NCI-H510A (cell line): Measurements from ENCODE around the gene ZNF280C.
A peak's percentile ranks its signal among the peaks of the same experiment; 100 is the strongest.
"Not testable (repeated sequence)": the region's sequence is repeated elsewhere in the genome, so short reads cannot be mapped to it uniquely, and the experiment has no call there.

Source experiments
- DNase-seq: peaks from one replicate; lab custom pipeline; 2025; lab: John Stamatoyannopoulos, UW

Gene ZNF280C, protein sequence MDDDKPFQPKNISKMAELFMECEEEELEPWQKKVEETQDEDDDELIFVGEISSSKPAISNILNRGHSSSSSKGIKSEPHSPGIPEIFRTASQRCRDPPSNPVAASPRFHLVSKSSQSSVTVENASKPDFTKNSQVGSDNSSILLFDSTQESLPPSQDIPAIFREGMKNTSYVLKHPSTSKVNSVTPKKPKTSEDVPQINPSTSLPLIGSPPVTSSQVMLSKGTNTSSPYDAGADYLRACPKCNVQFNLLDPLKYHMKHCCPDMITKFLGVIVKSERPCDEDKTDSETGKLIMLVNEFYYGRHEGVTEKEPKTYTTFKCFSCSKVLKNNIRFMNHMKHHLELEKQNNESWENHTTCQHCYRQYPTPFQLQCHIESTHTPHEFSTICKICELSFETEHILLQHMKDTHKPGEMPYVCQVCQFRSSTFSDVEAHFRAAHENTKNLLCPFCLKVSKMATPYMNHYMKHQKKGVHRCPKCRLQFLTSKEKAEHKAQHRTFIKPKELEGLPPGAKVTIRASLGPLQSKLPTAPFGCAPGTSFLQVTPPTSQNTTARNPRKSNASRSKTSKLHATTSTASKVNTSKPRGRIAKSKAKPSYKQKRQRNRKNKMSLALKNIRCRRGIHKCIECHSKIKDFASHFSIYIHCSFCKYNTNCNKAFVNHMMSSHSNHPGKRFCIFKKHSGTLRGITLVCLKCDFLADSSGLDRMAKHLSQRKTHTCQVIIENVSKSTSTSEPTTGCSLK

GRCh38 chrX:130268449-130269170, at the start of gene ZNF280C:
Gene ZNF280C, minus strand, starts transcription at chrX:130268899. Its CDS starts 8,450 bp downstream, at chrX:130260449.
- peak; percentile 84 for DNase-seq

- DNase-seq, result no peak
Observed at GRCh38 chrX:130304587-130305368, 36.1 kb upstream of the ZNF280C start.

DNA sequence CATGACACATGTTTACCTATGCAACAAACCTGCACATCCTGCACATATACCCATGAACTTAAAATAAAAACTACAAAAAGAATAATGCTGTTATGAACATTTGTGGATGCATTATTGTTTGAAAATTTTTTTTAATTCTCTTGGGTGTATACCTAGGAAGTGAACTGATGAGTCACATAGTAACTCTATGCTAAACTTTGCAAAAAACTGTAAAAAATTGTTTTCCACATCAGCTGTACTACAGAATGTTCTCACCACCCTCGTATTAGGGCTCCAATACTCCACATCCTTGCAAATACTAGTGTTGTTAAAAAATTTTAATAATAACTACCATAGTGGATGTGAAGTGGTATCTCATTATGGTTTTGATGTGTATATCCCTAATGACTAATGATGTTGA, 33.3 kb upstream of the ZNF280C start:
- no peak for DNase-seq

GRCh38 chrX:130301405-130301804, 32.7 kb upstream of the ZNF280C start:
- no peak for DNase-seq

DNA sequence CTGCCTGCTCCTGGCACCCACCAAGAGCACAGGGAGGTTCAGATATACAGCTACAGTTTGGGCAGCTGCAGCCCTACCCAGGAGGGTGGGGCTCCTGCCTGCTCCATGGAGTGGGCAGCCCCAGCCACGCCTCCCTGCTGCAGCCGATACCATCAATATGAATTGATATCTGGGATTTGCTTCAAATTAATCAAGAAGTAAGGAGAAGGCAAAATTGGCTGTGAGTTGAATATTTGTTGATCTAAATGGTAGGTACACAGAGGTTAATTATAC, 31.2 kb upstream of the ZNF280C start:
- DNase-seq, result no peak

DNA sequence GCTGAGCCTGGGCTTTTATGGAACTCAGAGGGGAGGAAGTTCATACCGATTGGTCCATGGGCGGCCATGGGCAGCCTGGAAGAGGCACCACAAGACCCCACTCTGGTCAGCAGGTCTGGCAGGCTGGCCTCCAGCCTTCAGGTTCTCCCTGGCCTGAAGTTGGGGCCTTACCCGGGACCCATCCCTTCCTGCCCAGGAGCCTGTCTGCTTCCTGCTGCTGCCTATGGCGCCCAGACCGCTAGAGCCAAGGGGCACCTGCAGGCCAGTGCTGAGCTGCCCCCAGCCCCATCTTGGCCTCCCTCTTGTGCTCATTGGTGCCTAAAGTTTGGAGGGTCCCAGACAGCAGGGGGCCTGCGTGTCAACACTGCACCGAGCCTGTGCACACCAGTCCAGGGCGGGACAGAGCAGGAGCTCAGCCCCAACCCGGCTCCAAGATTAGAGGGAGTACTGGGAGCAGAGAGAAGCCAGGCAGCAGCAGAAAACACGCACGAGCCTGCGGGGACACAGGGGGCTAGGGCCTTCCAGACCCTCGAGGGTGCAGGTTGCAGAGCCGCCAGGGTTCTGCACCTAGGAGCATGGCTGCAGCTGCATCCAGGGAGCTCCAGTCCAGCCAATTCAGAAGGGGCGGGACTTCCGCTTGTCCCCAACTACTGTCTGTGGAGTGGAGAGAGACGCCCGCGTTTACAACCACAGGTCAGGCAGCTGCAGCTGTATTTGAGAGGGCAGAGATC, 30.7 kb upstream of the ZNF280C start:
- DNase-seq, result peak; percentile 72

DNA sequence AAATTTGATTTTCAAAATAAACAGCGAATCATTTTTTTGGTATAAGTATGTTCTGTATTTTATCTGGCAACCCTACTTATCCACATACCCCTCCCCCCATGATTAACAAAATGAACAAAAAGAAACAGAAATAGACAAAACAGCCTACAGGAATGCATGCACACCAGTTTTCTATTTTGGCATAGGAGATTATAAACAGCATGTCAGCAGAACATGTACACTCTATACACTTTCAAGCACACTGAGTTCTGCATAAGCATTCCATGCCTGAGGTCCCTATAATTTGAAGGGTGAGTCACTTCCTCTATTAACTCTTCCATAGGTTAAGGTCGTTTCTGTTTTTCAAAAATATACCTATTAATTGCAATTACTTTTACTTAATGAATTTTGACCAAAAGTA, 28.0 kb upstream of the ZNF280C start:
- DNase-seq, result no peak

DNA sequence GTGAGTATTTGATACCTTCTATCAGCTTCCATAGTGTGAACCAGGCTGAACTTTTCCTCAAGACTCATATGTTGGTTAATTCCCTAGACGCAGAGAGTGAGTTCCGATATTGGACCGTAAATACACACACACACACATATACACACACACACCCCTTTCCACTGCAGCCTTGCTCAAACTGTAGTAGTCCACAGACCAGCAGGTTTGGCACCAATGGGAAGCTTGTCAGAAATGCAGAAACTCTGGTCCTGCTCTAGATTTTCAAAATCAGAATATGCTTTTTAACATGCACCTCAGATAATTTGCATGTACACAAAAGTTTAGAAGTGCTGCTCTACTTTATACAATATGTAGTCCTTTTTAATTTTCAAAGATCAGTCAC, 27.6 kb upstream of the ZNF280C start:
- no peak for DNase-seq

GRCh38 chrX:130295519-130296296, 27.0 kb upstream of the ZNF280C start:
- DNase-seq, result no peak

- DNase-seq, result no peak
Observed at GRCh38 chrX:130287071-130287770, 18.5 kb upstream of the ZNF280C start.

GRCh38 chrX:130285710-130286109, 17.0 kb upstream of the ZNF280C start:
- DNase-seq, result no peak

DNA sequence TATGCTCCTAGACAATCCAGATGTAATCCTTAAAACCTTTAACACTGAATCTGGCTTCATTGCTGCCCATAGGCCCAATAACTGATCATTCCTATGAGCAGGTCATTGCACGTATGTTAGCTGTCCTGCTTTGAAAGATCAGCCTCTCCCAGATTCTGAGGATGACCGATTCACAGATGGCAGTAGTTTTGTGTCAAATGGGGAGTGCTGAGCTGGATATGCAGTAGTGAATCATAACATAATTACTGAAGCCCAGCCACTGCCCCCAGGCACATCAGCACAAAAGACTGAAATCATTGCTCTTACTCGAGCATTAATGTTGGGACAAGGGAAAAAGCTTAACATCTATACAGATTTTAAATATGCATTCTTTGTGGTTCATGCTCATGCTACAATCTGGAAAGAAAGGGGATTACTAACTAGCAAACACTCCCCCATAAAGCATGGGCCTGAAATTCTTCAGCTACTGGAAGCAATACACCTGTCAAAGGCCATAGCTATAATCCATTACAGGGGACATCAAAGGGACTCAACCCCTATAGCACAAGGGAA, 16.4 kb upstream of the ZNF280C start:
- no peak for DNase-seq

- DNase-seq, result no peak
Observed at GRCh38 chrX:130282151-130282550, 13.5 kb upstream of the ZNF280C start.

DNA sequence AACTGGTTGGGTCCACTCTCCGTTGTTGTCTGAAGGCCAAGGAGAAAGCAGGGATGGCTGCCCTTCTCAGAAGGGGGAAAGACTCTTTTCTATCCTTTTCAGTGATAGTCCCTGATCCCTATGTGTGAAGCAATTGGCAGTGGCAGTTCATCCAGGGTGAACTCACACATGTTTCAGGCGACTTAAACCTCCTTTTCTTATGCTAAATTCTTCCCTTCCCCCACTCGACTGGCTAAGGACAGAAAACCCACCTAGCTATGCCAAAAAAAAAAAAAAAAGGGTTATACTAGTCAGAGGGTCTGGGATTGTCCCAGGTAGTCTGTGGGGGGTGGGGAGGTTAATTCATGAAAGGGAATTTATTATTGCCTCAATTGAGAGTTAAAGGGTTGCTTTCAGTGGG, 12.2 kb upstream of the ZNF280C start:
- no peak for DNase-seq

DNA sequence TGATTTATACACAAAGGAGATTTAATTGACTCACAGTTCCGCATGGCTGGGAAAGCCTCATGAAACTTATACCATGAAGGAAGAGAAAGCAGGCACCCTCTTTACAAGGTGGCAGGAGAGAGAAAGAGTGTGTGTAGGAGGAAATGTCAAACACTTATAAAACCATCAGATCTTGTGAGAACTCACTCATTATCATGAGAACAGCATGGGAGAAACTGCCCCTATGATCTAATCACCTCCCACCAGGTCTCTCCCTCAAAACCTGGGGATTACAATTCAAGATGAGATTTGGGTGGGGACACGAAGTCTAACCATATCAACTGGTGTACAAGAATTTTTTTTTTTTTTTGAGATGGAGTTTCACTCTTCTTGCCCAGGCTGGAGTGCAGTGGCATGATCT, 3.6 kb upstream of the ZNF280C start:
- DNase-seq, result not testable (repeated sequence)

GRCh38 chrX:130269391-130269790, 692 bp upstream of the ZNF280C start:
- not testable (repeated sequence) for DNase-seq

- DNase-seq, result no peak
Observed at GRCh38 chrX:130267956-130268448, 697 bp downstream of the ZNF280C start.

DNA sequence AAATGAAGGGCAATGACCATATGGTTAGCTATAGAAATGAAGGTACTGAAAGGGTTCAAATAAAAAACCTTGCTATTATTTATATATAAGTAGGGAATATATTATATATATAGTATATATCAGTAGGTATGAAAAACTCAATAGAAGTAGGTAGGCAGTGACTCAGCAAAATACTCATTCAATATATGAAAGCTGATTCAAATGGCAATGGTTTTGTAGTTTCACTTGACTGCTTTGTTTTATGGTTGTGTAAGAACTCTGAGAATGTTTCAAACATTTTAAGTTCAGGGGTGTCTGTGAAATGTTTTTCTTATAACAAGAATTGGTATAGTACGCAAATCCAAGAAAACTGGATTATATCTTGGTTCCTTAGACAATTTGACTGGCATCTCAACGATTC, 4.1 kb downstream of the ZNF280C start:
- no peak for DNase-seq

- no peak for DNase-seq
Observed at GRCh38 chrX:130263016-130263415, 5.7 kb downstream of the ZNF280C start.

DNA sequence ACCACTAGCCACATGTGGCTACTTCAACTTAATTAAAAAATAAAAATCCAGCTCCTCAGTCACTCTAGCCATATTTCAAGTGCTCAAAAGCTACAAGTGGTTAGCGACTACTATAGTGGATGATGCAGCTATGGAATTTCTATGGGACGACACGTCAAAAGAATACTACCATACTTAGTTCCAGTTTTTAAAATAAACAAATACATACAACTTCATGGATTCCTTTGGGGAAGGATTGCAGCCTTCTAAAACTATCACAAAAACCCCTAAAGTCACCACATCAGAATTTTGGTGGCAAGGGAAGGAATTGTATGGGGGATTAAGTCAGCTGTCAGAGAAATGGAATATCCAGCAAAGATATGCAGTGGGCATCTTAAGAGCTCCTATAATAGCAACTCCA, 6.5 kb downstream of the ZNF280C start:
- no peak for DNase-seq
